ENCODE results near the gene GLI3.

Gene GLI3

DNA sequence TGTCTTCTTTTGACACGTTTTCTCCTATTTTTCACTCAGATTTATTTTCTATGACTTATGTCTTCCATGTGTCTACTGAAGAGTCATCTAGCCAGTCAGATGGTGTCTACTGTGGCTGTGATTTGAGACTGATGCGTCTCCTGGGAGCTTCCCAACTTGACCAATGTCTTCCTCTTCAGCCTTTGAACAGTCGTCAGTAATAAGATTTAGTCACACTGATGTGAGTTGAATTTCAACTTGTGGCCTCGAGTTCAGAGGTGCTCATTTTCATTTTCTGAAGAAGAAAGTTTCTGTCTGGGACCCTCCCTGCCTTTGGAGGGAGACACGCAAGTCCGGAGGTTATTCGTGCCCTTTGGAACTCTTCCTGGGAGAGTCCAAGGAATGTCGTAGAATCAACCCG lies 312.2 kb downstream of the GLI3 start:
- DNase-seq: no peak

DNA sequence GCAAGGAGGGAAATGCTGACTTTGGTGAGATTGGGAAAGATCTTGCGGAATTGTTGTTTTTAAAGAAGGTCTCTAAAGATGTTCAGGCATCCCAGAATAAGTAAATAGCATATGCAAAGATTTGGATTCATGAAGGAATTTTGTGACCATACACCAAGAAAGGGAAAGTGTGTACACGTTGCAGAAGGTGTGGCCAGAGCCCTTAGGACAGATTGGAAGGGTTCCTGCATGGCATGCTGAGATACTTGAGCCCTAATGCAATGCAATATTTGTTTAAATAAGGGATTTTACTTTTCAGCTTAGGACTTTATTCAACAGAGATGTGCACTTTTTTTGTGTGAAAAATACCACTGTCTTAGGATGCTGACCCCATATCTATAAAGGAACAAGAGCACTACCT lies 314.6 kb downstream of the GLI3 start:
- no peak for DNase-seq

- no peak for DNase-seq
Observed at GRCh38 chr7:41921453-41921981, 315.5 kb downstream of the GLI3 start.

DNA sequence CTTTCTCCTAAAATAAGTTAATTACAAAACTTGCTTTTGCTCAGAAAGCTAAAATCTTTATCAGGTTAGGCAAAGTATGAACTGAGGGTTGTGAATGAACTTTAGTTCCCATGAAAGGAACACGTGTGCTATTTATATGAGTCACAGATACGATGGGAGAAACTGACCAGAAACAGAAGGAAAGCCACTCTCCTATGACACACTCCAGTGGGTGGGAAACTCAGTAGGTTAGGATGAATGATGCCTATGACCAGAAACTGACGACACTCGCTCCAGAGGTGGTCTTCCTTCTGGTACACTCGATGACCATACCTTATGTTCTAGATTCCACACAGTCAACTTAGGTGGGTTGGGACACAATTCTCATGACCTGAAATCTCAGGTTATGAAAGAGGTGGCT lies 318.4 kb downstream of the GLI3 start:
- DNase-seq: no peak

GRCh38 chr7:41916450-41916927 lies 320.5 kb downstream of the GLI3 start:
- no peak for DNase-seq

- DNase-seq: no peak
Observed at GRCh38 chr7:41915871-41916270, 321.1 kb downstream of the GLI3 start.

- DNase-seq: no peak
Observed at GRCh38 chr7:41912851-41913567, 324.0 kb downstream of the GLI3 start.

GRCh38 chr7:41912426-41912825 lies 324.6 kb downstream of the GLI3 start:
- DNase-seq: no peak

- DNase-seq: no peak
Observed at GRCh38 chr7:41911792-41912191, 325.2 kb downstream of the GLI3 start.
